HepG2 (cell line): ENCODE measurements around the gene EPHA1. TPM values are rescaled to one million over a fixed set of nuclear protein-coding genes. Genes with fewer than 3 reads are reported as not detected.

Source experiments
- ATAC-seq: fragments of 200-7000 bp; cut with Tn5 transposase; 3 replicates; pipeline ENCODE4 v1.9.1; 2020; ENCODE audit warnings: mild to moderate bottlenecking, moderate library complexity
- BruUV-seq: library from RNA; stranded (reverse); fragments of 400-500 nt; replicated peaks from 2 replicates; lab custom pipeline; 2021; lab: Mats Ljungman, UMichigan
- CTCF ChIA-PET: fragments of 300-600 bp; formaldehyde crosslinking; extraction: SDS; loops from one replicate; lab custom pipeline; 2021; ENCODE audit warnings: low total read pairs, inconsistent platforms, low intra/inter-chr PET ratio; lab: Yijun Ruan, JAX
- POLR2A ChIA-PET: fragments of 350-600 bp; sonication (Branson Sonifier 250); formaldehyde crosslinking; loops from one replicate; lab custom pipeline; 2020; ENCODE audit warnings: antibody characterized with exemption, inconsistent platforms; lab: Yijun Ruan, JAX
- DNase-seq: peaks from one replicate; pipeline ENCODE4 v3.0.0-alpha.2; 2015; ENCODE audit warnings: low spot score
- FAIRE-seq: peaks from 3 replicates; lab custom pipeline; 2011; peaks lifted over from hg19 to GRCh38; lab: Jason Lieb, UNC
- H2AFZ ChIP-seq: one replicate; pipeline ENCODE4 v1.6.1; 2011; ENCODE audit warnings: low read length, inconsistent platforms
- H3K27ac ChIP-seq: fragments of 300-600 bp; 3 replicates; pipeline ENCODE4 v1.8.0; 2011; ENCODE audit warnings: mixed run types, mild to moderate bottlenecking, mixed read lengths, low read length, inconsistent platforms; ENCODE audit not compliant: insufficient read depth; ENCODE audit errors: extremely low read length
- H3K27me3 ChIP-seq, 2 experiments: fragments of 200-600 bp in 1 of 2; 2 replicates in 1 of 2; 3 replicates in 1 of 2; pipeline versions ENCODE4 v1.6.0 to v1.8.0; 2011; ENCODE audit warnings: low read length in 2 of 2, mild to moderate bottlenecking in 2 of 2, moderate library complexity in 2 of 2, inconsistent platforms in 1 of 2; ENCODE audit not compliant: insufficient read depth in 2 of 2, control insufficient read depth in 1 of 2
- H3K36me3 ChIP-seq, 2 experiments: fragments of 200-600 bp in 1 of 2; replicated peaks in 1 of 2; 2 replicates in 1 of 2; 3 replicates in 1 of 2; pipeline versions ENCODE4 v1.5.1 to v1.8.0; 2011; ENCODE audit warnings: low read length in 2 of 2, inconsistent platforms in 1 of 2; ENCODE audit not compliant: insufficient read depth in 2 of 2, control insufficient read depth in 1 of 2
- H3K4me1 ChIP-seq: 2 replicates; pipeline ENCODE4 v1.5.1; 2012; ENCODE audit warnings: low read length, inconsistent platforms; ENCODE audit not compliant: insufficient read depth
- H3K4me2 ChIP-seq: 2 replicates; pipeline ENCODE4 v1.6.0; 2011; ENCODE audit warnings: low read depth, low read length, inconsistent platforms
- H3K4me3 ChIP-seq, 3 experiments: fragments of 200-600 bp in 1 of 3; sonication (generic), shearing (Covaris generic) in 1 of 3; replicated peaks in 1 of 3; 2 replicates each; pipeline ENCODE4 v1.5.1; 2011 to 2016; ENCODE audit warnings: low read length in 3 of 3, inconsistent platforms in 2 of 3, low read depth in 2 of 3, mild to moderate bottlenecking in 2 of 3, control low read depth in 1 of 3, mixed read lengths in 1 of 3; ENCODE audit not compliant: insufficient read depth in 1 of 3
- H3K79me2 ChIP-seq: one replicate; pipeline ENCODE4 v1.6.1; 2011; ENCODE audit warnings: low read length, inconsistent platforms; ENCODE audit not compliant: insufficient read depth
- H3K9ac ChIP-seq: 2 replicates; pipeline ENCODE4 v1.6.0; 2011; ENCODE audit warnings: mild to moderate bottlenecking, low read depth, low read length, inconsistent platforms; ENCODE audit not compliant: insufficient read depth
- H3K9me3 ChIP-seq: 2 replicates; pipeline ENCODE4 v1.5.1; 2012; ENCODE audit warnings: mild to moderate bottlenecking, low read length
- H4K20me1 ChIP-seq: 2 replicates; pipeline ENCODE4 v1.6.0; 2011; ENCODE audit warnings: inconsistent platforms, mild to moderate bottlenecking, low read length, moderate library complexity; ENCODE audit not compliant: insufficient read depth
- HNF4A ChIP-seq: sonication (generic); formaldehyde crosslinking; IDR thresholded peaks from 2 replicates; pipeline ENCODE4 v1.4.0; 2020; ENCODE audit warnings: missing genetic modification reagents
- MAZ ChIP-seq, 2 experiments: sonication (generic) in 1 of 2; formaldehyde crosslinking in 1 of 2; IDR thresholded peaks; 2 replicates each; pipeline versions ENCODE4 v1.5.0 to v1.6.1; 2012 to 2020; ENCODE audit warnings: low read depth in 2 of 2, mild to moderate bottlenecking in 2 of 2, borderline replicate concordance in 1 of 2, improper control_type of control experiment in 1 of 2, low read length in 1 of 2, missing genetic modification reagents in 1 of 2, moderate library complexity in 1 of 2
- MTA1 ChIP-seq: sonication (generic); formaldehyde crosslinking; IDR thresholded peaks from 2 replicates; pipeline ENCODE4 v1.4.0; 2020; ENCODE audit warnings: missing genetic modification reagents, mild to moderate bottlenecking, borderline replicate concordance
- NONO ChIP-seq, 2 experiments: fragments of 450-650 bp in 1 of 2; sonication (generic) in 1 of 2; formaldehyde crosslinking in 1 of 2; IDR thresholded peaks in 1 of 2; conservative IDR thresholded peaks in 1 of 2; 2 replicates each; pipeline versions ENCODE4 v1.6.1 to v1.8.0; 2017 to 2022; ENCODE audit warnings: mild to moderate bottlenecking in 1 of 2, missing genetic modification reagents in 1 of 2, moderate library complexity in 1 of 2
- ZFY ChIP-seq: sonication (generic); formaldehyde crosslinking; IDR thresholded peaks from 2 replicates; pipeline ENCODE4 v1.4.0; 2020; ENCODE audit warnings: missing genetic modification reagents
- ZFYVE20 ChIP-seq: sonication (generic); formaldehyde crosslinking; IDR thresholded peaks from 2 replicates; pipeline ENCODE4 v1.8.0; 2023; ENCODE audit warnings: low read depth, mild to moderate bottlenecking, moderate library complexity, missing genetic modification reagents, borderline replicate concordance
- ZNF121 ChIP-seq: sonication (generic); formaldehyde crosslinking; IDR thresholded peaks from 2 replicates; pipeline ENCODE4 v1.5.0; 2020; ENCODE audit warnings: mild to moderate bottlenecking, missing genetic modification reagents
- ZNF569 ChIP-seq: sonication (generic); formaldehyde crosslinking; IDR thresholded peaks from 2 replicates; pipeline ENCODE4 v1.5.0; 2020; ENCODE audit warnings: mild to moderate bottlenecking, missing genetic modification reagents, moderate library complexity, borderline replicate concordance
- ZSCAN25 ChIP-seq: sonication (generic); formaldehyde crosslinking; IDR thresholded peaks from 2 replicates; pipeline ENCODE4 v1.8.0; 2022; ENCODE audit warnings: mild to moderate bottlenecking, missing genetic modification reagents
- WGBS: methylation state at CpG from one replicate; pipeline ENCODE4 v1.1.6; 2017; ENCODE audit warnings: low lambda C conversion rate; 5-methylcytosine and 5-hydroxymethylcytosine counted together
- in situ Hi-C: cut with HindIII; loops from 2 replicates; pipeline ENCODE4 v1.10.0; 2017; ENCODE audit warnings: low pct_unique_long_range_greater_than_20kb; ENCODE audit not compliant: extremely low pct_ligation_motif_present
- intact Hi-C: fragments of 100-400 bp; cut with micrococcal nuclease; formaldehyde crosslinking; loops from one replicate; pipeline ENCODE4 v1.10.0; 2022; ENCODE audit not compliant: unreplicated experiment
- polyA plus RNA-seq, 8 experiments: library from polyadenylated mRNA; depleted of rRNA in 3 of 8; stranded (reverse) in 7 of 8; unstranded in 1 of 8; fragments of >200 nt; fragmentation: Illumina TruSeq in 4 of 8; extraction: Trizol in 4 of 8; gene quantifications; 2 replicates each; pipeline versions ENCODE4 v1.2.1 to v1.2.3, GENCODE V29; 2011 to 2016; ENCODE audit warnings: low read depth in 4 of 8, missing spikeins in 1 of 8, mixed read lengths in 1 of 8; ENCODE audit not compliant: insufficient read depth in 1 of 8
- total RNA-seq, 5 experiments: library from RNA; depleted of rRNA; stranded (reverse); fragments of >200 nt; fragmentation: Illumina TruSeq; extraction: Trizol; gene quantifications; 2 replicates each; pipeline ENCODE4 v1.2.3, GENCODE V29; 2016; ENCODE audit warnings: low read depth in 1 of 5
- TF ChIP-seq, protein P1 (sequence below): sonication (generic); formaldehyde crosslinking; IDR thresholded peaks from 2 replicates; pipeline ENCODE4 v1.8.0; 2022; ENCODE audit warnings: mild to moderate bottlenecking, missing genetic modification reagents, borderline replicate concordance
- TF ChIP-seq, protein P2 (sequence below): sonication (generic); formaldehyde crosslinking; IDR thresholded peaks from 2 replicates; pipeline ENCODE4 v1.4.0; 2020; ENCODE audit warnings: missing genetic modification reagents
- TF ChIP-seq, protein P3 (sequence below): sonication (generic); formaldehyde crosslinking; IDR thresholded peaks from 2 replicates; pipeline ENCODE4 v1.5.1; 2020; ENCODE audit warnings: mild to moderate bottlenecking, missing genetic modification reagents, moderate library complexity

Gene EPHA1
- total and polyA plus RNA-seq, 2 of the 13 experiments (the other 11 are each of a cell fraction or from before 2014, with no cell fraction given), result 4.6 to 17.1 TPM

DNA sequence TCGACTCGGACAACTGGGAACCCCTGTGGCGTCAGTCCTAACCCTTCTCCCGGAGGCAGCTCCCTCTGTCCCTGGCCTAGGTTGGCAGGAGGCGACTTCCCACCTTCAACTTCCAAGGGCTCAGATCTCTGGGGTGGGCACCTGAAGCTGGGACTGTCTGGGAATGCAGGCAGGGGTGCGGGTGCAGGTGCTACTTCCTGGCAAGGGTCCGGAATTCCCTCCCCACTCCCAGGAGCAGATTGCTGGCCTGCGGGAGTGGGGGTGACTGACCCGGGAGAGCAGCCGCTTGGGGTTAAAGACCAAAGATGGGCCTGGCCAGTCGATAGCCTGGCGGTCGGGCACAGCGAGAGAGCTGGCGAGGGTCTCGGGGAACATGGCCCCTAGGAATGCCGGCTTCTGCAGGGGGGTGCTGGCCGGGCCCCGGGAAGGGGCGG lies 387 bp downstream of the EPHA1 start:
- FAIRE-seq (no peak), DNase-seq (no peak), ATAC-seq (peak; percentile 86)
- BruUV-seq, result no TSS peak
- Histone ChIP-seq H3K4me1 (peaks cover 34% of the 10 kb centered on the region), H3K79me2 (no peaks in the 10 kb centered on the region), H4K20me1 (no peaks in the 10 kb centered on the region), H3K27me3 (peaks cover 0 to 6% of the 10 kb centered on the region in 2 experiments; a peak in 2 of 5 replicates), H3K4me3 (peak overlapping the region; percentile 42 to 71 (median 51); a peak in 4 of 6 replicates), H2AFZ (no peak overlapping the region), H3K27ac (no peak overlapping the region), H3K36me3 (no peaks in the 10 kb centered on the region), H3K4me2 (peak overlapping the region; percentile 99), H3K9me3 (no peaks in the 10 kb centered on the region), H3K9ac (no peak overlapping the region)
- CTCF ChIA-PET, result no interaction called here
- in situ Hi-C loops (no loop called here), intact Hi-C loops (loop anchor here (1.0 to 2.0 kb wide), 2 partner anchors 15 to 27 kb away; partner anchors contain the start of gene ZYX)
- 0% methylated on average over 1 of the region's 20 CpGs for WGBS
- POLR2A ChIA-PET, result interaction anchor here (1.2 to 2.6 kb wide), 4 partner anchors 12 to 28 kb away, joined by 4 to 24 read pairs (median 8); no protein-coding TSS in a partner anchor
- TF ChIP-seq MTA1 (CRISPR knock-in tag) (no peak), MAZ (IDR thresholded peaks at IDR 0.05; ENCODE audit: borderline replicate concordance, low read depth, low read length) (no peak), MAZ (CRISPR knock-in tag; IDR thresholded peaks at IDR 0.05; ENCODE audit: low read depth) (0 out of 2 replicates have a peak, but pooled peaks have one; percentile 30), ZNF569 (no peak), ZNF121 (CRISPR knock-in tag) (peak; percentile 71), NONO (IDR thresholded peaks at IDR 0.05) (no peak), NONO (CRISPR knock-in tag; conservative IDR thresholded peaks at IDR 0.05) (0 out of 2 replicates have a peak, but pooled peaks have one; percentile 30), ZSCAN25 (CRISPR knock-in tag) (peak; percentile 87), ZFY (CRISPR knock-in tag) (peak; percentile 46; the same call in 1 of the 2 replicates), ZFYVE20 (no peak), HNF4A (CRISPR knock-in tag) (peak; percentile 60)
- TF ChIP-seq, protein P1, sequence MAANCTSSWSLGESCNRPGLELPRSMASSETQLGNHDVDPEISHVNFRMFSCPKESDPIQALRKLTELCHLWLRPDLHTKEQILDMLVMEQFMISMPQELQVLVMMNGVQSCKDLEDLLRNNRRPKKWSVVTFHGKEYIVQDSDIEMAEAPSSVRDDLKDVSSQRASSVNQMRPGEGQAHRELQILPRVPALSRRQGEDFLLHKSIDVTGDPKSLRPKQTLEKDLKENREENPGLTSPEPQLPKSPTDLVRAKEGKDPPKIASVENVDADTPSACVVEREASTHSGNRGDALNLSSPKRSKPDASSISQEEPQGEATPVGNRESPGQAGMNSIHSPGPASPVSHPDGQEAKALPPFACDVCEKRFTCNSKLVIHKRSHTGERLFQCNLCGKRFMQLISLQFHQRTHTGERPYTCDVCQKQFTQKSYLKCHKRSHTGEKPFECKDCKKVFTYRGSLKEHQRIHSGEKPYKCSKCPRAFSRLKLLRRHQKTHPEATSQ (CRISPR knock-in tag), result no peak
- TF ChIP-seq, protein P2, sequence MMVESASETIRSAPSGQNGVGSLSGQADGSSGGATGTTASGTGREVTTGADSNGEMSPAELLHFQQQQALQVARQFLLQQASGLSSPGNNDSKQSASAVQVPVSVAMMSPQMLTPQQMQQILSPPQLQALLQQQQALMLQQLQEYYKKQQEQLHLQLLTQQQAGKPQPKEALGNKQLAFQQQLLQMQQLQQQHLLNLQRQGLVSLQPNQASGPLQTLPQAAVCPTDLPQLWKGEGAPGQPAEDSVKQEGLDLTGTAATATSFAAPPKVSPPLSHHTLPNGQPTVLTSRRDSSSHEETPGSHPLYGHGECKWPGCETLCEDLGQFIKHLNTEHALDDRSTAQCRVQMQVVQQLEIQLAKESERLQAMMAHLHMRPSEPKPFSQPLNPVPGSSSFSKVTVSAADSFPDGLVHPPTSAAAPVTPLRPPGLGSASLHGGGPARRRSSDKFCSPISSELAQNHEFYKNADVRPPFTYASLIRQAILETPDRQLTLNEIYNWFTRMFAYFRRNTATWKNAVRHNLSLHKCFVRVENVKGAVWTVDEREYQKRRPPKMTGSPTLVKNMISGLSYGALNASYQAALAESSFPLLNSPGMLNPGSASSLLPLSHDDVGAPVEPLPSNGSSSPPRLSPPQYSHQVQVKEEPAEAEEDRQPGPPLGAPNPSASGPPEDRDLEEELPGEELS (CRISPR knock-in tag), result 0 out of 2 replicates have a peak, but pooled peaks have one; percentile 9
- TF ChIP-seq, protein P3, sequence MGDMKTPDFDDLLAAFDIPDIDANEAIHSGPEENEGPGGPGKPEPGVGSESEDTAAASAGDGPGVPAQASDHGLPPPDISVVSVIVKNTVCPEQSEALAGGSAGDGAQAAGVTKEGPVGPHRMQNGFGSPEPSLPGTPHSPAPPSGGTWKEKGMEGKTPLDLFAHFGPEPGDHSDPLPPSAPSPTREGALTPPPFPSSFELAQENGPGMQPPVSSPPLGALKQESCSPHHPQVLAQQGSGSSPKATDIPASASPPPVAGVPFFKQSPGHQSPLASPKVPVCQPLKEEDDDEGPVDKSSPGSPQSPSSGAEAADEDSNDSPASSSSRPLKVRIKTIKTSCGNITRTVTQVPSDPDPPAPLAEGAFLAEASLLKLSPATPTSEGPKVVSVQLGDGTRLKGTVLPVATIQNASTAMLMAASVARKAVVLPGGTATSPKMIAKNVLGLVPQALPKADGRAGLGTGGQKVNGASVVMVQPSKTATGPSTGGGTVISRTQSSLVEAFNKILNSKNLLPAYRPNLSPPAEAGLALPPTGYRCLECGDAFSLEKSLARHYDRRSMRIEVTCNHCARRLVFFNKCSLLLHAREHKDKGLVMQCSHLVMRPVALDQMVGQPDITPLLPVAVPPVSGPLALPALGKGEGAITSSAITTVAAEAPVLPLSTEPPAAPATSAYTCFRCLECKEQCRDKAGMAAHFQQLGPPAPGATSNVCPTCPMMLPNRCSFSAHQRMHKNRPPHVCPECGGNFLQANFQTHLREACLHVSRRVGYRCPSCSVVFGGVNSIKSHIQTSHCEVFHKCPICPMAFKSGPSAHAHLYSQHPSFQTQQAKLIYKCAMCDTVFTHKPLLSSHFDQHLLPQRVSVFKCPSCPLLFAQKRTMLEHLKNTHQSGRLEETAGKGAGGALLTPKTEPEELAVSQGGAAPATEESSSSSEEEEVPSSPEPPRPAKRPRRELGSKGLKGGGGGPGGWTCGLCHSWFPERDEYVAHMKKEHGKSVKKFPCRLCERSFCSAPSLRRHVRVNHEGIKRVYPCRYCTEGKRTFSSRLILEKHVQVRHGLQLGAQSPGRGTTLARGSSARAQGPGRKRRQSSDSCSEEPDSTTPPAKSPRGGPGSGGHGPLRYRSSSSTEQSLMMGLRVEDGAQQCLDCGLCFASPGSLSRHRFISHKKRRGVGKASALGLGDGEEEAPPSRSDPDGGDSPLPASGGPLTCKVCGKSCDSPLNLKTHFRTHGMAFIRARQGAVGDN (CRISPR knock-in tag), result peak; percentile 65
